Measurements from ENCODE around the gene WASF1.

GRCh38 chr6:110173506-110174132 lies 5.9 kb downstream of the WASF1 start:
- TF ChIP-seq POLR2AphosphoS5 (IDR thresholded peaks at IDR 0.05) (no peak), POLR2A (IDR thresholded peaks at IDR 0.05) (no peak), EP300 (IDR thresholded peaks at IDR 0.05; ENCODE audit: low read depth) (no peak)
- TF ChIP-seq, protein P1, sequence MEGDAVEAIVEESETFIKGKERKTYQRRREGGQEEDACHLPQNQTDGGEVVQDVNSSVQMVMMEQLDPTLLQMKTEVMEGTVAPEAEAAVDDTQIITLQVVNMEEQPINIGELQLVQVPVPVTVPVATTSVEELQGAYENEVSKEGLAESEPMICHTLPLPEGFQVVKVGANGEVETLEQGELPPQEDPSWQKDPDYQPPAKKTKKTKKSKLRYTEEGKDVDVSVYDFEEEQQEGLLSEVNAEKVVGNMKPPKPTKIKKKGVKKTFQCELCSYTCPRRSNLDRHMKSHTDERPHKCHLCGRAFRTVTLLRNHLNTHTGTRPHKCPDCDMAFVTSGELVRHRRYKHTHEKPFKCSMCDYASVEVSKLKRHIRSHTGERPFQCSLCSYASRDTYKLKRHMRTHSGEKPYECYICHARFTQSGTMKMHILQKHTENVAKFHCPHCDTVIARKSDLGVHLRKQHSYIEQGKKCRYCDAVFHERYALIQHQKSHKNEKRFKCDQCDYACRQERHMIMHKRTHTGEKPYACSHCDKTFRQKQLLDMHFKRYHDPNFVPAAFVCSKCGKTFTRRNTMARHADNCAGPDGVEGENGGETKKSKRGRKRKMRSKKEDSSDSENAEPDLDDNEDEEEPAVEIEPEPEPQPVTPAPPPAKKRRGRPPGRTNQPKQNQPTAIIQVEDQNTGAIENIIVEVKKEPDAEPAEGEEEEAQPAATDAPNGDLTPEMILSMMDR (IDR thresholded peaks at IDR 0.05) = no peak
